B cell (primary cell): ENCODE results near the gene FOXL1. TPM values are rescaled to one million over a fixed set of nuclear protein-coding genes. Genes with fewer than 3 reads are reported as not detected.
A peak's percentile ranks its signal among the peaks of the same experiment; 100 is the strongest.

Experiments
- ATAC-seq: fragments of 200-7000 bp; cut with Tn5 transposase; one replicate; pipeline ENCODE4 v1.10.0; 2021; ENCODE audit warnings: low read depth, mild to moderate bottlenecking, moderate number of reproducible peaks, moderate library complexity
- CTCF ChIA-PET: fragments of 350-600 bp; sonication (Branson Sonifier 250); formaldehyde crosslinking; loops from one replicate; lab custom pipeline; 2021; ENCODE audit warnings: antibody characterized with exemption, inconsistent platforms; lab: Charles Lee
- POLR2A ChIA-PET: fragments of 350-600 bp; sonication (Branson Sonifier 250); formaldehyde crosslinking; loops from one replicate; lab custom pipeline; 2021; ENCODE audit warnings: antibody characterized with exemption; lab: Charles Lee
- DNase-seq: peaks from one replicate; pipeline ENCODE4 v3.0.0; 2013
- H2AFZ ChIP-seq: 2 replicates; pipeline ENCODE4 v1.6.1; 2012; ENCODE audit warnings: mild to moderate bottlenecking, low read depth, low read length; ENCODE audit not compliant: insufficient read depth, poor library complexity, severe bottlenecking
- H3K27ac ChIP-seq, 2 donors: 1 replicate in 1 of 2; 2 replicates in 1 of 2; pipeline ENCODE4 v1.5.1; 2012 to 2013; ENCODE audit warnings: low read length in 2 of 2, mild to moderate bottlenecking in 2 of 2, moderate library complexity in 1 of 2
- H3K27me3 ChIP-seq, 4 experiments: fragments of 200-600 bp in 1 of 4; sonication (generic) in 1 of 4; replicated peaks in 1 of 4; 1 replicate in 2 of 4; 2 replicates in 2 of 4; pipeline versions ENCODE4 v1.6.1 to v1.7.0; 2013 to 2016; ENCODE audit warnings: low read length in 3 of 4, mild to moderate bottlenecking in 2 of 4, mixed read lengths in 1 of 4, moderate library complexity in 1 of 4; ENCODE audit not compliant: insufficient read depth in 4 of 4, control insufficient read depth in 3 of 4; ENCODE audit errors: control extremely low read depth in 1 of 4
- H3K36me3 ChIP-seq, 2 experiments: replicated peaks in 1 of 2; 1 replicate in 1 of 2; 2 replicates in 1 of 2; pipeline versions ENCODE4 v1.6.1 to v1.7.1; 2013; ENCODE audit warnings: low read length in 1 of 2; ENCODE audit not compliant: insufficient read depth in 2 of 2, control insufficient read depth in 1 of 2; ENCODE audit errors: control extremely low read depth in 1 of 2, extremely low read depth in 1 of 2
- H3K4me1 ChIP-seq, 2 donors: fragments of 200-600 bp in 1 of 2; sonication (generic) in 1 of 2; 1 replicate in 1 of 2; 2 replicates in 1 of 2; pipeline versions ENCODE4 v1.5.1 to v1.6.1; 2013 to 2017; ENCODE audit warnings: low read length in 2 of 2; ENCODE audit not compliant: control insufficient read depth in 2 of 2, insufficient read depth in 2 of 2
- H3K4me2 ChIP-seq: replicated peaks from 2 replicates; pipeline ENCODE3; 2012; ENCODE audit warnings: mild to moderate bottlenecking, low read depth, low read length; ENCODE audit not compliant: poor library complexity, severe bottlenecking
- H3K4me3 ChIP-seq, 5 experiments: fragments of 200-600 bp in 1 of 5; sonication (generic) in 1 of 5; 1 replicate in 3 of 5; 2 replicates in 2 of 5; pipeline versions ENCODE4 v1.5.1 to v1.7.0; 2011 to 2016; ENCODE audit warnings: low read length in 4 of 5, mild to moderate bottlenecking in 4 of 5, low read depth in 2 of 5, control low read depth in 1 of 5, moderate library complexity in 1 of 5; ENCODE audit not compliant: insufficient read depth in 1 of 5; ENCODE audit errors: control extremely low read depth in 1 of 5, extremely low read depth in 1 of 5
- H3K79me2 ChIP-seq: fragments of 200-600 bp; sonication (generic); one replicate; pipeline ENCODE4 v1.6.0; 2016; ENCODE audit warnings: low read length; ENCODE audit not compliant: control insufficient read depth, insufficient read depth
- H3K9ac ChIP-seq: fragments of 200-600 bp; sonication (generic); 2 replicates; pipeline ENCODE4 v1.6.1; 2017; ENCODE audit warnings: mild to moderate bottlenecking, low read length, moderate library complexity
- H3K9me3 ChIP-seq, 3 donors: one replicate each; pipeline versions ENCODE4 v1.6.1 to v1.7.1; 2013; ENCODE audit warnings: low read length in 2 of 3; ENCODE audit not compliant: control insufficient read depth in 2 of 3, insufficient read depth in 1 of 3; ENCODE audit errors: control extremely low read depth in 1 of 3
- H4K20me1 ChIP-seq: 2 replicates; pipeline ENCODE4 v1.6.0; 2012; ENCODE audit warnings: mild to moderate bottlenecking, low read length; ENCODE audit not compliant: insufficient read depth, control insufficient read depth, poor library complexity, severe bottlenecking
- H3K27ac Mint-ChIP-seq: one replicate; pipeline ENCODE4 v1.8.0; 2021; ENCODE audit warnings: mixed read lengths
- H3K27me3 Mint-ChIP-seq: one replicate; pipeline ENCODE4 v1.8.0; 2021; ENCODE audit warnings: mixed read lengths
- H3K4me1 Mint-ChIP-seq: one replicate; pipeline ENCODE4 v1.8.0; 2021; ENCODE audit warnings: mixed read lengths
- H3K4me3 Mint-ChIP-seq: one replicate; pipeline ENCODE4 v1.8.0; 2021; ENCODE audit warnings: mixed read lengths
- H3K9me3 Mint-ChIP-seq: one replicate; pipeline ENCODE4 v1.8.0; 2022; ENCODE audit warnings: mixed read lengths; ENCODE audit not compliant: insufficient read depth
- EZH2 ChIP-seq: IDR thresholded peaks from 2 replicates; pipeline ENCODE4 v1.6.1; 2012; ENCODE audit warnings: borderline replicate concordance, low read depth, mild to moderate bottlenecking, moderate library complexity, low read length; ENCODE audit not compliant: insufficient read depth, poor library complexity, severe bottlenecking
- WGBS: methylation state at CpG from one replicate; pipeline ENCODE4 v1.1.5; 2013; ENCODE audit warnings: missing lambda C conversion rate; ENCODE audit not compliant: insufficient coverage; 5-methylcytosine and 5-hydroxymethylcytosine counted together
- intact Hi-C: fragments of 100-400 bp; cut with micrococcal nuclease; formaldehyde crosslinking; loops from one replicate; pipeline ENCODE4 v1.10.0; 2022
- polyA plus RNA-seq: library from polyadenylated mRNA; depleted of rRNA; stranded (reverse); fragments of >200 nt; gene quantifications from 2 replicates; pipeline ENCODE4 v1.2.3, GENCODE V29; 2012
- total RNA-seq, 2 donors: library from RNA; stranded (reverse); fragments of 120-200 nt in 1 of 2; gene quantifications; 1 replicate in 1 of 2; 2 replicates in 1 of 2; pipeline versions ENCODE4 v1.2.3 to v1.2.4, GENCODE V29; 2013 to 2022
- TF ChIP-seq, protein P1 (sequence below): fragments of 200-600 bp; IDR thresholded peaks from one replicate; pipeline ENCODE4 v1.8.0; 2022; ENCODE audit warnings: antibody characterized with exemption, mild to moderate bottlenecking

Gene FOXL1
- total and polyA plus RNA-seq, 2 donors (not counting 1 experiment from before 2014, with no cell fraction given), result not detected

DNA sequence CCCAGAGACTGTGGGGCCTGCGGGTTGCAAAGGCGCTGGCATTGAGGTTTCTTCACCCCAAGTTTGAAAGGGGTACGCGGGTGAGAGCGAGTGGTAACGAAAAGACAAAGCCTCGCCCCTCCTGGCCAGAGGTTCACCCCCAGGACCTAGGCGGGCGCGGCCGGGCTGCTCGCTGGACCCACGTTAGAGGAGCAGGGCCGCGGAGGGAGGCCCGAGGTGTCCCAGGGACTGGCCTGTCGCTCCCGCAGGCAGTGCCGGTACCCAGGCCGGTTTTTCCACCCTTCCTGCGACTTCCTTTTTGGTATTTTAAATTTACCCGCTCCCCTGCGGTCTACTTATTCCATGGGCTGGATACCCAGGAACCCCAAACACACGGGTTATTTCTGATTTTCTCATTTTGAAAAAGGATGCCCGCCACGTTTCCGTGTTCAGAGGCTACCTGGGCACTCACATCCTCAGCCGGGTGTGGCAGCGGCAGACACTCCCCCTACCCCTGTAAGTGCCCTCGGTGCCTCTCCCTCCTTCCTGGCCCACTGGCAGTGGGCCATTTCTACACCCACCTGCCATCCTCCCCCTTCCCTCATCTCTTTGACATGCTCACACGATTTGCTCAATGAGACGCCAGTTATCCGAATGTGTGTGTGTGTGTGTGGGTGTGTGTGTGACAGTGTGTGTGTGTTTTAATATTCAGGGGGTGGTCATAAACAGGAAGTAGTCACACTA, 1.6 kb upstream of the FOXL1 start:
- WGBS, result 12% methylated on average over 29 of the region's 33 CpGs
- H3K27ac ChIP-seq, result no peak overlapping the region
- no peak for ATAC-seq
- intact Hi-C loops, result no loop called here
- Mint-ChIP-seq H3K4me3 (peak overlapping the region; percentile 82), H3K27ac (no peak overlapping the region), H3K27me3 (peaks cover 73% of the 10 kb centered on the region), H3K4me1 (peaks cover 20% of the 10 kb centered on the region), H3K9me3 (no peaks in the 10 kb centered on the region)
- H2AFZ ChIP-seq, result peak overlapping the region; percentile 41
- H3K4me2 ChIP-seq, result peak overlapping the region; percentile 70
- ChIA-PET CTCF (no interaction called here), POLR2A (no interaction called here)
- peaks cover 0 to 65% (median 33%) of the 10 kb centered on the region in 4 experiments for H3K27me3 ChIP-seq
- no peaks in the 10 kb centered on the region for H3K36me3 ChIP-seq
- peaks cover 0 to 4% (median 0%) of the 10 kb centered on the region in 3 donors for H3K9me3 ChIP-seq
- peaks cover 14% of the 10 kb centered on the region in 2 donors for H3K4me1 ChIP-seq
- DNase-seq, result no peak
- peak overlapping the region in 4 of 5 experiments; percentile 8 to 50 (median 28) for H3K4me3 ChIP-seq
- no peaks in the 10 kb centered on the region for H4K20me1 ChIP-seq
- TF ChIP-seq, protein P1, sequence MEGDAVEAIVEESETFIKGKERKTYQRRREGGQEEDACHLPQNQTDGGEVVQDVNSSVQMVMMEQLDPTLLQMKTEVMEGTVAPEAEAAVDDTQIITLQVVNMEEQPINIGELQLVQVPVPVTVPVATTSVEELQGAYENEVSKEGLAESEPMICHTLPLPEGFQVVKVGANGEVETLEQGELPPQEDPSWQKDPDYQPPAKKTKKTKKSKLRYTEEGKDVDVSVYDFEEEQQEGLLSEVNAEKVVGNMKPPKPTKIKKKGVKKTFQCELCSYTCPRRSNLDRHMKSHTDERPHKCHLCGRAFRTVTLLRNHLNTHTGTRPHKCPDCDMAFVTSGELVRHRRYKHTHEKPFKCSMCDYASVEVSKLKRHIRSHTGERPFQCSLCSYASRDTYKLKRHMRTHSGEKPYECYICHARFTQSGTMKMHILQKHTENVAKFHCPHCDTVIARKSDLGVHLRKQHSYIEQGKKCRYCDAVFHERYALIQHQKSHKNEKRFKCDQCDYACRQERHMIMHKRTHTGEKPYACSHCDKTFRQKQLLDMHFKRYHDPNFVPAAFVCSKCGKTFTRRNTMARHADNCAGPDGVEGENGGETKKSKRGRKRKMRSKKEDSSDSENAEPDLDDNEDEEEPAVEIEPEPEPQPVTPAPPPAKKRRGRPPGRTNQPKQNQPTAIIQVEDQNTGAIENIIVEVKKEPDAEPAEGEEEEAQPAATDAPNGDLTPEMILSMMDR, result no peak
- TF ChIP-seq EZH2, result no peak
- peak overlapping the region; percentile 39 for H3K9ac ChIP-seq
- no peaks in the 10 kb centered on the region for H3K79me2 ChIP-seq

DNA sequence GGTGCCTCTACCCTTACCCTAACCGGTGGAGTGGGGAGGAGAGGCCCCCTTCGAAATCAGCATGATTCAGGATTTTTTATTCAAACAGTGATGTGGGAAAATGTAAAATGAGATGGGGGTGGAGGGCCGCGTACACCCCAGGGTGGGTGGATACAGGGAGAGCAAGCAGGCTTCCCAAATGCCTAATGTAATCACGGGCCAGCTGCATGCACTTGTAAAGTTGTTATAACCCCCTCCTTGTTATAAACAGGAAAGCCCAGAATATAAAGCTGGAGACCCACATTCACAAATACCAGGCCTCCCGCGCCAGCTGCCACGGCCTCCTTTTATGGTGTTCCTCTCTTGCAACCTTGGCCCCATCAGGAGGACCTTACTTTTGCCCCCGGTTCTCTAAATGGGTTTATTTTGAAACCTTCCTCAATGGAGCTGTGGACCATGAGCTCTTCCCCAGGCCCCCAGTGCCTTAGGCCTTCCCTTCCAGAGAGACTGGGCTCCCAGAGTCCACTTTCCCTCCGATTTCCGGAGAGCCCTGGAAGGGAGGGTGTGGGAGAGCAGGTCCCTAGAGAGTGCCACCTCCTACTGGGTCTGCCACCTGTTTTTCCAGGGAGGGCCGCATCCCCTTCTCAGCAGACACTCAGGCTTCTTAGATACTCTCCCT, 906 bp upstream of the FOXL1 start:
- Histone ChIP-seq H3K27me3 (peaks cover 0 to 58% (median 33%) of the 10 kb centered on the region in 4 experiments), H3K4me1 (peaks cover 14% of the 10 kb centered on the region in 2 donors), H3K79me2 (no peaks in the 10 kb centered on the region), H3K36me3 (no peaks in the 10 kb centered on the region), H3K9me3 (peaks cover 0 to 4% (median 0%) of the 10 kb centered on the region in 3 donors), H3K4me2 (no peak overlapping the region), H3K27ac (no peak overlapping the region), H3K9ac (no peak overlapping the region), H2AFZ (no peak overlapping the region), H3K4me3 (no peak overlapping the region), H4K20me1 (no peaks in the 10 kb centered on the region)
- Mint-ChIP-seq H3K4me1 (peaks cover 20% of the 10 kb centered on the region), H3K27ac (no peak overlapping the region), H3K27me3 (peaks cover 79% of the 10 kb centered on the region), H3K4me3 (peak overlapping the region; percentile 54), H3K9me3 (no peaks in the 10 kb centered on the region)
- WGBS, result 92% methylated on average over 7 of the region's 12 CpGs
- no peak for ATAC-seq
- ChIA-PET CTCF (no interaction called here), POLR2A (no interaction called here)
- no peak for DNase-seq
- intact Hi-C loops, result no loop called here
- TF ChIP-seq, protein P1, result no peak
- TF ChIP-seq EZH2, result no peak
